HPDE6-E6E7 (cell line): ENCODE data around the gene SMARCC1.

Experiments
- DNase-seq: peaks from one replicate; pipeline ENCODE4 v3.0.0; 2011; ENCODE audit warnings: missing footprints; ENCODE audit errors: extremely low spot score

Gene SMARCC1

DNA sequence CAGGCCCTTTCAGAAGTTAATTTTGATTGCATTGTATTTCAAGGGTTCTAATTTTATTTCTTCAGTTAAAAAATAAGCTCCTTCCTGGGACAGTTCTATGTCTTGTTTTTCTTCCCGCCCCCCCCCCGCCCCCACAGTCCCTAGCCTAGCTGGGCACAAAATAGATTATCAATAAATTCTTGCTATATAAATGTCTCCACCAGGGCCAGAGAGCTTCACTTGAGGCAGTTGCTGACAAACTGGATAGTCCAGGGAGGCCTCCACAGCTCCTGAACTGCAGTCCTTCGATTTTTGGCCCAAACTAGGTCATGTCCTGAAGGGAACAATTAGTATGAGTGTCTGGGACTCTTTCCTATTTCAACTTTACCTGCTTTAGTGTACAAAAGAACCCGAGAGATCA is 193.1 kb downstream of the SMARCC1 start:
- DNase-seq = no peak

- no peak for DNase-seq
Measured at GRCh38 chr3:47588053-47588452, 193.6 kb downstream of the SMARCC1 start.

GRCh38 chr3:47586746-47587145 is 194.9 kb downstream of the SMARCC1 start:
- no peak for DNase-seq

DNA sequence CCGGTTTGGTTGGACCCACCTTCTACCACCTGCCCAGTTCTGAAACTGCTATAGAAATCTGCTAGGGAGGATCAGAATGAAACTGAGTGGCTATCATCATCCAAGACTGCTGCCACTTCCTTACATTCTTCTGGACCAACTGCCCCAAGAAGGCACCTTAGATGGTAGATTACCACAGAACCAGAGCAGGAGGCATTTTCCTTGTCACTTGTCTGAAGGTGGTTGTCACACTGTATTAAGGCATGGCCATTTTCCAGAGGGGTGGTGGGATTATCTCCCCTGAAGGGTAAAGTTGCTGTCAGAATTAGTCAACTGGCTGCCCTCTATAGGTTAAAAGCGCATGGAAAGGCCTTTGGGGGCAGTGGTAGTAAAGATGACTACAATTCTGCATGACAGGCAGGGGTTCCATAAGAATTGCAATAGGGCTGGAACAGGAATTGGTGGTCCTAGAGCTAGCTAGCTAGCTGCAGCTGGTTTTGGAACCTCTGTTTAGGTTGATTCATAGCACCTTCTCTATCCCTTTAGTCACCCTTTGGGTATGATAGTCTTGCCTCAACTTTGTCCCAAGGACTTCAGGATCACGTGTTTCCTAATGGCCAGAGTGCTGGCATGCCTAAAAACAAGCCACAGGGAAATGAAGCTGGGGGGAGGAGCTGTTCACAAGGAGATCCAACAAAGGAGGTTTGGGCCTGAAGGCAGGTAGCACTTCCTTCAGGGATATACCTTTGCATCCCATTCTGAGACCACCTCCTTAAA is 198.2 kb downstream of the SMARCC1 start:
- no peak for DNase-seq

GRCh38 chr3:47581835-47582234 is 199.9 kb downstream of the SMARCC1 start:
- DNase-seq = no peak

- no peak for DNase-seq
Measured at GRCh38 chr3:47581422-47581821, 200.3 kb downstream of the SMARCC1 start.

- DNase-seq = no peak
Measured at GRCh38 chr3:47580481-47580880, 201.2 kb downstream of the SMARCC1 start.

DNA sequence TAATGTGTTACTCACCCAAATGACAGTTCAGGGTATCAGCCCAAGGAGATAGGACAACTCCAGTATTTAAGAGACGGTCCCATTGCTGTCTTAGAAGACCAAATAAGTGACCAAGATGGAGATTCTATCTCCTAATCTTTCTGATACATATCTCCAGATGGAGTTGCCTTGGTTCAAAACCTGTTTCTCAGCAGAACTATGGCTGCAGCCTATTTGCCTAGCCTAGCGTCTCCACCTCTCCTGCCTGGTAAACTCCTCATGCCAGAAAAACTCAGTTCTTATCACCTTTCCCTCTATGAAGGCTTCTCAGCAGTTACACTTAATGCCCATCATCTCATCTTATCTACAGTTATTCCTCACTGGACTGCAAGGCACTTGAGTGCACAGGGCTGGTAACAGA is 201.8 kb downstream of the SMARCC1 start:
- DNase-seq = no peak

DNA sequence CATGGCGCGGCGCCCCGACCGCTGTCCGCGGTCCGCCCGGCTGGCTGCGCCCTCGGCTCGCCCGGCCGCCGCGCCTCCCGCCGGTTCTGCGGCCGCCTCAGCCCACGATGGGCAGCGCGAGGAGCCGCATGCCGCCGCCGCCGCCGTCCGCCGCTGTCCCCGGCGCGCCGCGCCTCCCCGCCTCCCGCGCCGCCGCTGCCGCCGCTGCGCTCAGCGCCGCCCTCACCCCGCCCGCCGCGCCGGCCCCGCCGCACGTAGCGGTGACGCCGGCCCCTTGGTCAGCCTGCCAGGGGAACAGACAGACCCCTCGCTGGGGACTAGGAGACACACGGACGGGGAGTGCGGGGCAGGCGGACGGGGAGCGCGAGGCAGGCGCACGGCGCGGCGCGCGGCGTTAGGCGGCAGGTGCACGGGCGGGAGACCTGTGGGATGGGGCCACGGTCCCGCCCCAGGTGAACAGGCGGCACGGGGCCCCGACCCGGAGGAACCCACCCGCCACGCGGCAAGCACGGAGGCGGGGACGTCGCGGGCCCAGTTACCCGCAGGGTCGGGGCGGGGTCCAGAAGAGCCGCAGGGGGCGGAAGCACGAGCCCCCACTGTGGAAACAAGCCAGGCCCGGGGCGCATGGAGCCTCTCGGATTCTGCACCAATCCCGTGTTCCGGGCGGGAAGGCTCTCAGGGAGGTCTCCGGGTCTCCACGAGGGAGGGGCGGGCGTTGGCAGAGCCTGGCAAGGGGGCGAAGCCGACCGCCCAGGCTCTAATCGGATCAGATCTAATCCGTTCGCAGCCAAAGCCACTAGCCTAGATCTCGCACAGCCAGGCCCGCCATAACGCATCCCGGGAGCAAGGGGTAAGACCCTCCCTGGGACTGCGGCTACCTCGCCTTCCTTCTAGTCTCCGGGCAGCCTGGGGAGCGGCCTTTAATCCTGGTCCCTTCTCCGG is 202.7 kb downstream of the SMARCC1 start, which contains the start of gene CSPG5:
Gene CSPG5, minus strand, starts transcription at position 175 of the 942 bp plus-strand sequence. Its CDS starts 172 bp downstream, at position 3.
- DNase-seq = no peak

DNA sequence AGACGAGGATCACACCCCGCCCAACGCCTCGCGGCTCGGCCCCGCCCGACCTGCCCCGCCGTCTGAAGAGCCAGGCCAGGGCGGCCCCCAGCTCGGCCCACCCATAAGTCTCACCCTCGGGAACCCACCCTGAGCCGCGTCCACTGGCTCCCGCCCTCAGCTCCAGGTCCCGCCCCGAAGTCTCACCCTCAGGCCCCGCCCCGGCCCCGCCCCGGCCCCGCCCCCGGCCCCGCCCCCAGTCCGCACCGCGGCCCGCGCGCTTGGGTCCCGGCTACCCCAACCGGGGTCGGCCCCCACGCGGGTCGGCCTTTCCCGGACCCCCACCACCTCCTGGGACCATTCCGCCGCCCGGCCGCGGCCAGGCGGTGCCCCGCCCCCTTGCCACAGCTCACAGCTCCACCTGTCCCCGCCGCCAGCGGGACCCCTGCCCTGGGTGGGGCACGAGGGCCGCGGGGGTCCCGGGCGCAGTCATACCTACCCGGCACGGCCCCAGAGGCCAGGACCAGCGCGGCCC is 203.5 kb downstream of the SMARCC1 start:
- DNase-seq = peak; percentile 15

GRCh38 chr3:47577583-47578118 is 204.0 kb downstream of the SMARCC1 start:
- DNase-seq = no peak

GRCh38 chr3:47573190-47574172 is 208.2 kb downstream of the SMARCC1 start:
- no peak for DNase-seq

GRCh38 chr3:47571391-47572175 is 210.1 kb downstream of the SMARCC1 start:
- DNase-seq = no peak

- DNase-seq = no peak
Measured at GRCh38 chr3:47568901-47569300, 212.8 kb downstream of the SMARCC1 start.

DNA sequence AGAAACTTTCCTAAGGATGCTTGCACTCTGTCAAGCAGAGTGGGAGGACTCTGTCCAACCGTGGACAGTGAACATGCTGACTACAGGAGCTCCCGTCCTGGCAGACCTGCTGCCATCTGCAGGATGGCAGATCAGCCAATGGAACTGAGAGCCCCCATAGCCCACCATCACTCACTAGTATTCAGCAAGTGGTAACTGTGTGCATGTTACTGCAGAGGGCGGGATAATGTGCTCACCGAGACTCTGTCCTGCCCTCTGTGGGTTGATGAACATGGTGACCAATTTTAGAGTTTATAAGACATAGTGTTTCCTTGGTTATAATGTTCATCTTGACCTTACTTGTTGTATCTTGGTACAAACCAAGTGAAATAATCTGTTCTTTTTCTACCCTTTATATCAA is 214.5 kb downstream of the SMARCC1 start:
- DNase-seq = no peak

- DNase-seq = no peak
Measured at GRCh38 chr3:47566667-47567066, 215.0 kb downstream of the SMARCC1 start.

GRCh38 chr3:47565734-47566550 is 215.8 kb downstream of the SMARCC1 start:
- no peak for DNase-seq

GRCh38 chr3:47556351-47556750 is 225.3 kb downstream of the SMARCC1 start:
- no peak for DNase-seq

DNA sequence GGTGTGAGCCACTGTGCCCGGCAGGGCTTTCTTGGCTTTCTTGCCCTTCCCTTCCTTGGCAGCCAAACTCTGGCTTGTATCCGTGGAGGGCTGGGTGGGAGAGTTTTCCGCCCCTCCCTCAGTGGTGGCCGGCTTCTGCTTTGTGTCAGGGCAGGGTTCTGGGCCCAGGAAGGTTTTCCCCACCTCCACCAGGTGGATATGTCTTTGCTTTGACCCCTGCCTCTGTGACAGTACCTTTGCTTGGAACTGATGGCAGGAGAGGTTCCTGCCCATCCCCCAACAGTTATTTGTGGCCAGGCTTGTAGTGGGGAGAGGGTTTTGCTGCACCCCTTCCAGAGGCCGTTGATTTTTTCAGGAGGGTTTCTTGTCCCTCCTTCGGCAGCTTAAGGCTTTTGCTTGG is 227.4 kb downstream of the SMARCC1 start:
- no peak for DNase-seq
